Spleen (tissue), 11 donors: ENCODE results near the gene MMP17. TPM values are rescaled to one million over a fixed set of nuclear protein-coding genes. Genes with fewer than 3 reads are reported as not detected.
"Not testable (repeated sequence)": the region's sequence is repeated elsewhere in the genome, so short reads cannot be mapped to it uniquely, and the experiment has no call there.

Source experiments
- DNase-seq: peaks from one replicate; pipeline ENCODE4 v3.0.0-alpha.2; 2020
- H3K27ac ChIP-seq, 8 donors: fragments of 200-600 bp; sonication (generic) in 7 of 8; 1 replicate in 4 of 8; 2 replicates in 4 of 8; pipeline versions ENCODE4 v1.5.0 to v1.8.0; 2016 to 2021; ENCODE audit warnings: inconsistent platforms in 4 of 8, mild to moderate bottlenecking in 4 of 8, moderate library complexity in 1 of 8
- H3K27me3 ChIP-seq, 7 donors: fragments of 200-600 bp; sonication (generic) in 6 of 7; replicated peaks in 1 of 7; 1 replicate in 4 of 7; 2 replicates in 3 of 7; pipeline versions ENCODE4 v1.5.0 to v1.8.0; 2016 to 2021; ENCODE audit warnings: inconsistent platforms in 3 of 7, mild to moderate bottlenecking in 1 of 7
- H3K36me3 ChIP-seq, 6 donors: fragments of 200-600 bp; sonication (generic) in 5 of 6; 1 replicate in 4 of 6; 2 replicates in 2 of 6; pipeline versions ENCODE4 v1.5.0 to v1.8.0; 2016 to 2021; ENCODE audit warnings: inconsistent platforms in 2 of 6
- H3K4me1 ChIP-seq, 6 donors: fragments of 200-600 bp; sonication (generic) in 5 of 6; 1 replicate in 3 of 6; 2 replicates in 3 of 6; pipeline versions ENCODE4 v1.5.0 to v1.8.0; 2016 to 2021; ENCODE audit warnings: inconsistent platforms in 3 of 6
- H3K4me3 ChIP-seq, 8 donors: fragments of 200-600 bp; sonication (generic) in 7 of 8; 1 replicate in 4 of 8; 2 replicates in 4 of 8; pipeline versions ENCODE4 v1.5.0 to v1.8.0; 2016 to 2021; ENCODE audit warnings: inconsistent platforms in 4 of 8, mild to moderate bottlenecking in 4 of 8, moderate library complexity in 2 of 8
- H3K9me3 ChIP-seq, 8 donors: fragments of 200-600 bp; sonication (generic) in 7 of 8; 1 replicate in 4 of 8; 2 replicates in 4 of 8; pipeline versions ENCODE4 v1.5.0 to v1.8.0; 2016 to 2021; ENCODE audit warnings: inconsistent platforms in 4 of 8
- POLR2A ChIP-seq, 3 donors: fragments of 450-650 bp; IDR thresholded peaks; one replicate each; pipeline ENCODE4 v1.5.1; 2017; ENCODE audit warnings: antibody characterized with exemption in 3 of 3, mild to moderate bottlenecking in 1 of 3
- POLR2AphosphoS5 ChIP-seq, 3 donors: sonication (generic); formaldehyde crosslinking; IDR thresholded peaks; one replicate each; pipeline ENCODE4 v1.5.1; 2017; ENCODE audit warnings: antibody characterized with exemption in 3 of 3
- WGBS, 5 donors: extraction: QIAGEN DNeasy Blood & Tissue Kit in 3 of 5; methylation state at CpG; one replicate each; pipeline versions ENCODE4 v1.1.5 to v1.1.7; 2013 to 2018; 5-methylcytosine and 5-hydroxymethylcytosine counted together
- intact Hi-C: fragments of 100-400 bp; cut with DNase I; formaldehyde crosslinking; loops from one replicate; pipeline ENCODE4 v1.15.0; 2023; ENCODE audit warnings: low total_unique reads
- polyA plus RNA-seq, 3 donors: library from polyadenylated mRNA; stranded (reverse); fragments of 200-250 nt; gene quantifications; one replicate each; pipeline ENCODE4 v1.2.1, GENCODE V29; 2013
- total RNA-seq, 7 donors: library from RNA; depleted of rRNA in 3 of 7; stranded (reverse); fragments of >200 nt in 3 of 7; fragmentation: NEBNext Ultra II Directional in 4 of 7; extraction: Animal tissue kit (Norgen Biotek cat#: 25700) in 4 of 7; gene quantifications; one replicate each; pipeline versions ENCODE4 v1.1.0 to v1.2.1, GENCODE V29; 2016 to 2021
- TF ChIP-seq, protein P1 (sequence below), 11 experiments: fragments of 200-600 bp in 7 of 11; fragments of 450-650 bp in 4 of 11; sonication (generic) in 4 of 11; IDR thresholded peaks in 8 of 11; conservative IDR thresholded peaks in 3 of 11; 1 replicate in 7 of 11; 2 replicates in 4 of 11; pipeline versions ENCODE4 v1.4.0 to v1.8.0; 2016 to 2021; ENCODE audit warnings: antibody characterized with exemption in 11 of 11, inconsistent platforms in 4 of 11, mild to moderate bottlenecking in 1 of 11
- donor health status: healthy with polysubstance abuse.
- donor health status: DM: no; HTN: no; CAD: no; lungs with moderate emphysema.
- donor health status: DM: no; HTN: no; CAD: no.
- donor health status: Bipolar disorder and iron deficiency.
- donor health status: healthy.
- donor health status: DM: no; HTN: no; CAD: no.
- donor health status: DM: yes; HTN: yes; CAD: no.

Gene MMP17
- total and polyA plus RNA-seq, 10 donors, result 1.4 to 8.4 (median 3.5) TPM

DNA sequence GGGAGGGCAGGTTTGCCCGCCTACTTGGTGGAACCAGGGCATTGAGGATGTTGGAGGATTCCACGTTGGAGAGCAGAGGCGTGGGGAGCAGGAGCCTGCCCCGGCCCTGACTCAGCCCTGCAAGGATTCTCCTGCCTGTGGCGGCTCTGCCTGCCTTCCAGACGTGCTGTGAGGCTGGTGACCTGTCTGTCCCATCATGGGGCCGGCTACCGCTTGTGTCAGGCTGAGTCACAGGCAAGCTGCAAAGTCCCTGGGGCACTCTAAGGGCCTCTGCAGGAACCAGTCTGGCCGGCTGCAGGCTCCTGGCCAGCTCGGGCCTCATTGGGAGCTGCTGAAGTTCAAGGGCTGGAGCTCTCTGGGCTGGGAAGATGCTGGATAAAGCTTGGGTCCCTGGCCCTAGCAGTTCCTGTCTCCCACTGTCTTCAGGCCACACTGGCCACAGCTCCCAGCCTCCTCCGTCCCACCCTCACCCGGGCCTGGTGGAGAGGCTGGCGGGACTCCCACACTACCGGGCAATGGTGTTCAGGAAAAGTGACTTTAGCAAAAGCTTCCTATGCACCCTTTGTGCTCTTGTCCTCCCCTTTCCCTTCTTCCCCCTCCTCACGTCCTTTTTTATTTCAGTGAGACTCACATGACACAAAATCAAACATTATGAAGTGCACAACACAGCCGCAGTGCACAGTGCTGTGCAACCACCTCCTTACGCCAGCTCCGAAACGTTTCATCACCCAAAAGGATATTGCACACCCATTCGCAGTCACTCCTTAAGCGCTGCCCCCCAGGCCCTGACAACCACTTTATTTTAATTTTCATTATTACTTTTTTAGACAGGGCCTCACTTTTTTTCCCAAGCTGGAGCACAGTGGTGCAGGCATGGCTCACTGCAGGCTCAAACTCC, 44.2 kb downstream of the MMP17 start:
- Histone ChIP-seq H3K4me3 (no peak overlapping the region), H3K27me3 (no peaks in the 10 kb centered on the region), H3K4me1 (peaks cover 0 to 28% (median 0%) of the 10 kb centered on the region in 6 donors), H3K27ac (peak overlapping the region in 6 of 8 donors; percentile 11 to 81 (median 73)), H3K36me3 (no peaks in the 10 kb centered on the region), H3K9me3 (peaks cover 0 to 7% (median 0%) of the 10 kb centered on the region in 8 donors)
- peak; percentile 74 for DNase-seq
- 49 to 78% (median 67%) methylated on average over 16 to 21 of the region's 21 CpGs for WGBS, 5 donors
- TF ChIP-seq POLR2A (IDR thresholded peaks at IDR 0.05), result no peak
- no peak for TF ChIP-seq POLR2AphosphoS5 (IDR thresholded peaks at IDR 0.05)
- TF ChIP-seq, protein P1, sequence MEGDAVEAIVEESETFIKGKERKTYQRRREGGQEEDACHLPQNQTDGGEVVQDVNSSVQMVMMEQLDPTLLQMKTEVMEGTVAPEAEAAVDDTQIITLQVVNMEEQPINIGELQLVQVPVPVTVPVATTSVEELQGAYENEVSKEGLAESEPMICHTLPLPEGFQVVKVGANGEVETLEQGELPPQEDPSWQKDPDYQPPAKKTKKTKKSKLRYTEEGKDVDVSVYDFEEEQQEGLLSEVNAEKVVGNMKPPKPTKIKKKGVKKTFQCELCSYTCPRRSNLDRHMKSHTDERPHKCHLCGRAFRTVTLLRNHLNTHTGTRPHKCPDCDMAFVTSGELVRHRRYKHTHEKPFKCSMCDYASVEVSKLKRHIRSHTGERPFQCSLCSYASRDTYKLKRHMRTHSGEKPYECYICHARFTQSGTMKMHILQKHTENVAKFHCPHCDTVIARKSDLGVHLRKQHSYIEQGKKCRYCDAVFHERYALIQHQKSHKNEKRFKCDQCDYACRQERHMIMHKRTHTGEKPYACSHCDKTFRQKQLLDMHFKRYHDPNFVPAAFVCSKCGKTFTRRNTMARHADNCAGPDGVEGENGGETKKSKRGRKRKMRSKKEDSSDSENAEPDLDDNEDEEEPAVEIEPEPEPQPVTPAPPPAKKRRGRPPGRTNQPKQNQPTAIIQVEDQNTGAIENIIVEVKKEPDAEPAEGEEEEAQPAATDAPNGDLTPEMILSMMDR (IDR thresholded peaks at IDR 0.05 in 8 of 11, conservative IDR thresholded peaks at IDR 0.05 in 3 of 11), result no peak
- intact Hi-C loops, result no loop called here

DNA sequence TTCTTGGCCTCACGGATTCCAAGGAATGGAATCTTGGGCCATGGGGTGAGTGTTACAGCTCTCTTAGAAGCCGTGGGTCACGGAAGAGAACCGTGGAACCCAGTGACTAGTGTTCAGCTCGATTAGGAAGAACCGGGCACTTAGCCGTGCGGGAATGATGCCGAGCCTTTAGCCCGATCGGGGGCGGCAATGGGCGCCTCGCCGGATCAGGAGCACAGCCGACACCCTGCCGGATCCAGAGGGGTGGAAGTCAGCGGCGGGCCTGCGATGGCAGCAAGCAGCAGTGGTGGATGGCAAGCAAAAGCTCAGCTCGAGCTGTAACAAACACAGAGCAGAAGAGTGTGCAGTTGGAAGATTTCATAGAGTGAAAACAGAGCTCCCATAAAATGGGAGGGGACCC, 45.1 kb downstream of the MMP17 start:
- Histone ChIP-seq H3K27ac (peak overlapping the region in 4 of 8 donors; percentile 67 to 81 (median 76)), H3K4me3 (no peak overlapping the region), H3K36me3 (no peaks in the 10 kb centered on the region), H3K27me3 (no peaks in the 10 kb centered on the region), H3K4me1 (peaks cover 0 to 25% (median 0%) of the 10 kb centered on the region in 6 donors), H3K9me3 (peaks cover 0 to 7% (median 0%) of the 10 kb centered on the region in 8 donors)
- intact Hi-C loops, result no loop called here
- 90 to 96% (median 91%) methylated on average over 21 of the region's 21 CpGs for WGBS, 5 donors
- DNase-seq, result no peak
- TF ChIP-seq, protein P1 (IDR thresholded peaks at IDR 0.05 in 8 of 11, conservative IDR thresholded peaks at IDR 0.05 in 3 of 11), result no peak
- no peak for TF ChIP-seq POLR2A (IDR thresholded peaks at IDR 0.05)
- TF ChIP-seq POLR2AphosphoS5 (IDR thresholded peaks at IDR 0.05), result no peak

DNA sequence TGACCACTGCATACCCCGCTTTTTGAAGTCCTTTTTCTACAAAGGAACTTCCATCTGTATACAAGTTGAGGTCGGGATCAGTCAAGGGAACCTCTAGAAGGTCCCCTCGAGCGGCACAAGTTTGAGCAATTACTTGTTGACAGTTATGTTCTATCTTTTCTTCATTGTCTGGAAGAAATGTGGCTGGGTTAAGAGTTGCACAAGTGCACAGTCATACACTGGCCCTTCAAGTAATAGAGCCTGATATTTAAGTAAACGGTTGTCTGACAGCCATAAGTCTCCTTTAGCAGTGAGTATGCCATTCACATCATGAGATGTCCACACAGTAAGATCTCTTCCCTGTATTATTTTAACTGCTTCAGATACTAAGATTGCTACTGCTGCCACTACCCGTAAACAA, 46.8 kb downstream of the MMP17 start:
- H3K36me3 ChIP-seq, H3K27me3 ChIP-seq, intact Hi-C loops, DNase-seq, H3K9me3 ChIP-seq, H3K4me3 ChIP-seq: not testable (repeated sequence)
- 54 to 85% (median 75%) methylated on average over 6 of the region's 6 CpGs for WGBS, 5 donors
- Histone ChIP-seq H3K4me1 (peaks cover 0 to 37% (median 3%) of the 10 kb centered on the region in 6 donors), H3K27ac (peak overlapping the region in 4 of 8 donors; percentile 22 to 78 (median 64))

DNA sequence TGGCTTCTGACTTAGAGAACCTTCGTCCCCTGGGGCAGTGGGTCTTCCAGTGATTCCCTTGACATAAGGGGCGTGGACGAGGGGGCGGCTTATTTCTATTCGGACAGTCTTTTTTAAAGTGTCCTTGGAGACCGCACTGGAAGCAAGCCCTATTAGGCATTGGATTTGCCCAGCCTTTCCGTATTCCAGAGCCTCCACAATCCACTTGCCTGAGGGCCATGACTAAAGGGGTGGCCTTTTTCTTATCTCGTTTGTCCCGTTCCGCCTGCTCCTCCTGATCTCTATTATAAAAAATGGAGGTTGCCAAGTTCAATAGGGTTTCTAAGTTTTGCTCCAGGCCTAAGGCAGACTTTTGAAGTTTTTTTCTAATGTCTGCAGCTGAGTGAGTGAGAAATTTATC, 49.0 kb downstream of the MMP17 start:
- H3K27me3 ChIP-seq, intact Hi-C loops, H3K9me3 ChIP-seq, H3K36me3 ChIP-seq, H3K4me3 ChIP-seq, DNase-seq: not testable (repeated sequence)
- Histone ChIP-seq H3K4me1 (peaks cover 0 to 30% (median 3%) of the 10 kb centered on the region in 6 donors), H3K27ac (peak overlapping the region in 1 of 8 donors; percentile 71)
- 82 to 90% (median 88%) methylated on average over 10 of the region's 10 CpGs for whole genome bisulfite sequencing, 5 donors

DNA sequence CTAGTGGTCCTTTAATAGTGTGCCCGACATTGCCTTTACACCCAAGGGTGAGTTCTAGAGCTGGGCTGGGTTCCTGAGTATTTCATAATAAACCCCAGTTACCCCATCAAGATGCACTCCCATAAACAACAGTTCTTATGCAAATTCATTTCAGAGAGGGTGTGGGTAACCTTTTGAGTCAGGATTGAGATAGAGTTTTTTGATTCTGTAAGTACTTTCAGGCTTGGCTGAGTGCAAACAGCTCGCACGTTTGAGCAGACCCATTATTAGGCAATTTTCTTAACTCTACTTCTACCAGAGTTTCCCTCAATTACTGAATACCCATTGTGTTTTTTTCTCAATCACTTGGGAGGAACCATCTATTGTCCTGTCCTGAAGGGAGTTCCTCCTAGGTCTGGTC, 50.2 kb downstream of the MMP17 start:
- H3K9me3 ChIP-seq, H3K4me3 ChIP-seq, intact Hi-C loops, H3K36me3 ChIP-seq, DNase-seq, H3K27me3 ChIP-seq: not testable (repeated sequence)
- Histone ChIP-seq H3K4me1 (peaks cover 0 to 39% (median 6%) of the 10 kb centered on the region in 6 donors), H3K27ac (peak overlapping the region in 3 of 8 donors; percentile 51 to 71 (median 69))
- WGBS, 5 donors, result 26 to 60% (median 45%) methylated on average over 3 of the region's 3 CpGs
